ENCODE results near the gene HERPUD1. TPM values are rescaled to one million over a fixed set of nuclear protein-coding genes. Genes with fewer than 3 reads are reported as not detected.
"Not testable (repeated sequence)": the region's sequence is repeated elsewhere in the genome, so short reads cannot be mapped to it uniquely, and the experiment has no call there.

The HERPUD1 gene
- total and polyA plus RNA-seq, 3 experiments from 2014 or later: 107 to 176 (median 162) TPM

DNA sequence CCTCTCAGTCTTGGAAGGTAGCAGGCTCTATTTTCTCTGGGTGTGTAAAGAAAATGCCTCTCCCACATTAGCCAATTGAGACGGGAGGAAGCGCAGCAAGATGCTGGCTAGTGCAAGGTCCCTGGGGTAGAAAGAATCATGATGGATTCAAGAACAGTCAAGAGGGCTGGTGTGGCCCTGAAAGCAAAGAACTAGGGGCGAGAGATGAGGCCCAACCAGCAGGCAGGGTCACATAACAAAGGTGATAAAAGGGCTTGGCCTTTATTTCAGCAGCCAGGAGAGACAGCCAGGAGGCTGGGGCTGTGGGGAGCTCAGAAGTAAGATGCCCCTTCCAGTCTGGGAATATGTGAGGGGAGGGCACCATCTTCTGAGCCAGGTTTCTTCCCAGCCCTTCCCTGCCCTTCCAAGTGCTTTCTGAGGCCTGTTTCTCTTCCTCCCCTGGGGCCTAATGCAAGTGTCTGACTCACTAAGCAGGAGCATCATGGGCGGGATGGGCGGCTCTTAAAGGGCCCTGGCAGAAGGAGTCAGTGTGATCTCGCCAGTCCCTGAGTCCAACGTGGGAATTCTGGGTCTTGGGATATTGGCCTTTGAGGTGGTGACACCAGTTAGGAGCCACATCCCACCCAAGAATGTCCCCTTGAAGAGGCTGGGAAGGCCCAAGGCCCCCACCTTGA is 53.5 kb downstream of the HERPUD1 start:
- H3K27ac ChIP-seq (ENCODE audit: low read depth, low read length): no peak overlapping the region
- POLR2A ChIA-PET: no interaction called here
- no peaks in the 10 kb centered on the region for H3K27me3 Mint-ChIP-seq
- peaks cover 0 to 56% (median 15%) of the 10 kb centered on the region in 3 donors for H3K36me3 Mint-ChIP-seq
- no peak overlapping the region for H3K4me3 ChIP-seq (ENCODE audit: low read length)
- peak overlapping the region in 6 of 7 donors; percentile 10 to 78 (median 52) for H3K4me3 Mint-ChIP-seq
- CTCF ChIA-PET: interaction anchor here (0.9 to 8.9 kb wide), 2 partner anchors 14 to 21 kb away, joined by 3 to 80 read pairs; no protein-coding TSS in a partner anchor
- peak in 1 of 5 donors; percentile 47 for DNase-seq
- H3K9me3 ChIP-seq (ENCODE audit: low read length): no peaks in the 10 kb centered on the region
- no peaks in the 10 kb centered on the region for H3K9me3 Mint-ChIP-seq
- peaks cover 64% of the 10 kb centered on the region for H3K4me1 ChIP-seq (ENCODE audit: insufficient read depth, low read length)
- H3K36me3 ChIP-seq (ENCODE audit: insufficient read depth, low read length): peaks cover 11% of the 10 kb centered on the region
- H3K4me1 Mint-ChIP-seq: peaks cover 68 to 86% (median 74%) of the 10 kb centered on the region in 3 donors
- no peaks in the 10 kb centered on the region for H3K27me3 ChIP-seq (ENCODE audit: insufficient read depth, low read length, poor library complexity, severe bottlenecking)
- peak overlapping the region; percentile 42 to 98 (median 84) for H3K27ac Mint-ChIP-seq

DNA sequence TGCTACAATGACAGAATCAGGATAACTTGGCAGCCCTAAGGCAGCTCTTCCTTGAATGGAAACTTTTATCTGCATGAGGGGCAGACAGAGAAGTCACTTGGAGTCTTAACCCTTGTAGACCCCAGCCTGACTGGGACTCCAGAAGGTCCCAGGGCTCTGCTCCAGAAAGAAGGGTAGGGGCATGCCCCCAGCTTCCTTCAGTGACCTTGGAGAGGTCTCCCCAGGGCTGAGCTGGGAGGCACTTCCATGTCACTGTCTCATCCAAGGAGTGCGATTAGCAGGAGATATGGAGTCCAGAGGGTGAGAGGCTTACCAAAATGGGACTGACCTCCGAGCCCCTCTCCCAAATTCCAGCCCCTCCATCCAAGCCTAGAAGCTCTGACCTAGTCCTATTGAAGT is 54.0 kb downstream of the HERPUD1 start:
- H3K4me3 Mint-ChIP-seq: peak overlapping the region in 6 of 7 donors; percentile 23 to 100 (median 52)
- Histone ChIP-seq H3K36me3 (ENCODE audit: insufficient read depth, low read length) (peaks cover 11% of the 10 kb centered on the region), H3K4me1 (ENCODE audit: insufficient read depth, low read length) (peaks cover 64% of the 10 kb centered on the region), H3K27ac (ENCODE audit: low read depth, low read length) (no peak overlapping the region), H3K27me3 (ENCODE audit: insufficient read depth, low read length, poor library complexity, severe bottlenecking) (no peaks in the 10 kb centered on the region), H3K9me3 (ENCODE audit: low read length) (no peaks in the 10 kb centered on the region), H3K4me3 (ENCODE audit: low read length) (no peak overlapping the region)
- ChIA-PET CTCF (interaction anchor here (0.9 to 8.9 kb wide), 4 partner anchors 9 to 21 kb away, joined by 3 to 80 read pairs (median 8); no protein-coding TSS in a partner anchor), POLR2A (interaction anchor here (4.6 kb wide), 1 partner anchor 55 kb away, joined by 34 read pairs; no protein-coding TSS in a partner anchor)
- DNase-seq: peak in 1 of 5 donors; percentile 24
- H3K27me3 Mint-ChIP-seq: no peaks in the 10 kb centered on the region
- no peaks in the 10 kb centered on the region for H3K9me3 Mint-ChIP-seq
- peak overlapping the region; percentile 50 to 98 (median 90) for H3K27ac Mint-ChIP-seq
- peaks cover 67 to 83% (median 72%) of the 10 kb centered on the region in 3 donors for H3K4me1 Mint-ChIP-seq
- H3K36me3 Mint-ChIP-seq: peaks cover 3 to 61% (median 15%) of the 10 kb centered on the region in 3 donors

DNA sequence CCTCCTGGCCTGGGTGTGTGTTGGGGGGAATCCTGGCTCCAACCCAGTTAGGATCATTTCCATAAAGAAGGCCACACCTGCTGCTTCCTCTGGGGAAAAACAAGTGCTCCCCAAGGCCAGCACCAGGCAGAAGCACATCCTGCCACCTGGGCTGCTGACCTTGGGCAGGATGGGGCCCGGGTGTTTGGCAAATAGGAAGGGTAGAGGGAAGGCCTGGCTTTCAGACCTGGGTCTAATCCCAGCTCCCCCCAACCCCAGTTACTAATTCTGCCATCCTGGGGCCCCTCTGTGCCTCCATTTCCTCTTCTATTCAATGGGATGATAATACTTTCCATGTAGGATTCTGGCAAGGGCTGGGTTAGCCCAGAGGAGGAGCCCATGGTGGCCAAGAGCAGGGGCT is 54.4 kb downstream of the HERPUD1 start:
- Histone ChIP-seq H3K27ac (ENCODE audit: low read depth, low read length) (no peak overlapping the region), H3K36me3 (ENCODE audit: insufficient read depth, low read length) (peaks cover 11% of the 10 kb centered on the region), H3K4me3 (ENCODE audit: low read length) (no peak overlapping the region), H3K4me1 (ENCODE audit: insufficient read depth, low read length) (peaks cover 64% of the 10 kb centered on the region), H3K27me3 (ENCODE audit: insufficient read depth, low read length, poor library complexity, severe bottlenecking) (no peaks in the 10 kb centered on the region), H3K9me3 (ENCODE audit: low read length) (no peaks in the 10 kb centered on the region)
- ChIA-PET POLR2A (interaction anchor here (4.6 kb wide), 1 partner anchor 54 kb away, joined by 34 read pairs; no protein-coding TSS in a partner anchor), CTCF (interaction anchor here (0.9 to 8.9 kb wide), 6 partner anchors 10 to 59 kb away, joined by 3 to 80 read pairs (median 4); no protein-coding TSS in a partner anchor)
- Mint-ChIP-seq H3K27ac (peak overlapping the region; percentile 77 to 99 (median 95)), H3K9me3 (no peaks in the 10 kb centered on the region), H3K4me1 (peaks cover 64 to 81% (median 70%) of the 10 kb centered on the region in 3 donors), H3K27me3 (no peaks in the 10 kb centered on the region), H3K36me3 (peaks cover 4 to 60% (median 15%) of the 10 kb centered on the region in 3 donors), H3K4me3 (peak overlapping the region; percentile 36 to 100 (median 98))
- peak in 1 of 5 donors; percentile 26 for DNase-seq

- H3K4me3 ChIP-seq (ENCODE audit: low read length): peak overlapping the region; percentile 88
These were observed 55.0 kb downstream of the HERPUD1 start for GRCh38 chr16:56986908-56987307.

GRCh38 chr16:56987692-56988091 is 55.8 kb downstream of the HERPUD1 start:
- no peak overlapping the region for H3K27ac ChIP-seq (ENCODE audit: low read depth, low read length)
- POLR2A ChIA-PET: interaction anchor here (0.7 to 4.6 kb wide), 3 partner anchors 36 to 198 kb away, joined by 3 to 34 read pairs (median 27); partner anchors contain the start of gene PSME3IP1

More at GRCh38 chr16:56986908-56987307, 55.0 kb downstream of the HERPUD1 start:
- H3K27me3 Mint-ChIP-seq; H3K27ac ChIP-seq (ENCODE audit: low read depth, low read length); H3K27me3 ChIP-seq (ENCODE audit: insufficient read depth, low read length, poor library complexity, severe bottlenecking); H3K9me3 ChIP-seq (ENCODE audit: low read length); H3K9me3 Mint-ChIP-seq: not testable (repeated sequence)
- DNase-seq: peak in 1 of 5 donors; percentile 14
- peaks cover 63 to 79% (median 70%) of the 10 kb centered on the region in 3 donors for H3K4me1 Mint-ChIP-seq
- ChIA-PET CTCF (interaction anchor here (1.1 to 8.9 kb wide), 6 partner anchors 10 to 59 kb away, joined by 3 to 80 read pairs (median 4); no protein-coding TSS in a partner anchor), POLR2A (interaction anchor here (0.7 to 4.6 kb wide), 2 partner anchors 54 to 199 kb away, joined by 3 to 34 read pairs; partner anchors contain the start of gene PSME3IP1)
- peak overlapping the region; percentile 77 to 99 (median 94) for H3K27ac Mint-ChIP-seq
- H3K36me3 ChIP-seq (ENCODE audit: insufficient read depth, low read length): peaks cover 11% of the 10 kb centered on the region
- H3K36me3 Mint-ChIP-seq: peaks cover 7 to 58% (median 19%) of the 10 kb centered on the region in 3 donors
- peaks cover 67% of the 10 kb centered on the region for H3K4me1 ChIP-seq (ENCODE audit: insufficient read depth, low read length)
- peak overlapping the region; percentile 98 to 100 (median 99) for H3K4me3 Mint-ChIP-seq

GRCh38 chr16:56988161-56988947 is 56.4 kb downstream of the HERPUD1 start:
- no peaks in the 10 kb centered on the region for H3K9me3 Mint-ChIP-seq
- peaks cover 10 to 53% (median 21%) of the 10 kb centered on the region in 3 donors for H3K36me3 Mint-ChIP-seq
- Histone ChIP-seq H3K9me3 (ENCODE audit: low read length) (no peaks in the 10 kb centered on the region), H3K36me3 (ENCODE audit: insufficient read depth, low read length) (peaks cover 13% of the 10 kb centered on the region), H3K27me3 (ENCODE audit: insufficient read depth, low read length, poor library complexity, severe bottlenecking) (no peaks in the 10 kb centered on the region), H3K4me1 (ENCODE audit: insufficient read depth, low read length) (peaks cover 62% of the 10 kb centered on the region), H3K4me3 (ENCODE audit: low read length) (peak overlapping the region; percentile 88), H3K27ac (ENCODE audit: low read depth, low read length) (peak overlapping the region; percentile 81)
- POLR2A ChIA-PET: interaction anchor here (1.3 to 4.6 kb wide), 7 partner anchors 8 to 57 kb away, joined by 3 to 34 read pairs (median 7); no protein-coding TSS in a partner anchor
- H3K27ac Mint-ChIP-seq: peak overlapping the region; percentile 94 to 100 (median 98)
- H3K4me3 Mint-ChIP-seq: peak overlapping the region; percentile 98 to 100 (median 99)
- H3K27me3 Mint-ChIP-seq: no peaks in the 10 kb centered on the region
- CTCF ChIA-PET: interaction anchor here (0.9 to 8.9 kb wide), 12 partner anchors 10 to 96 kb away, joined by 3 to 80 read pairs (median 6); no protein-coding TSS in a partner anchor
- DNase-seq: peak in 1 of 5 donors; percentile 22
- H3K4me1 Mint-ChIP-seq: peaks cover 64 to 79% (median 70%) of the 10 kb centered on the region in 3 donors

More at GRCh38 chr16:56987692-56988091, 55.8 kb downstream of the HERPUD1 start:
- Mint-ChIP-seq H3K27ac (peak overlapping the region; percentile 66 to 99 (median 96)), H3K4me1 (peaks cover 59 to 79% (median 68%) of the 10 kb centered on the region in 3 donors), H3K27me3 (no peaks in the 10 kb centered on the region), H3K4me3 (peak overlapping the region; percentile 98 to 100 (median 99)), H3K36me3 (peaks cover 10 to 54% (median 20%) of the 10 kb centered on the region in 3 donors), H3K9me3 (no peaks in the 10 kb centered on the region)
- Histone ChIP-seq H3K27me3 (ENCODE audit: insufficient read depth, low read length, poor library complexity, severe bottlenecking) (no peaks in the 10 kb centered on the region), H3K4me3 (ENCODE audit: low read length) (peak overlapping the region; percentile 88), H3K36me3 (ENCODE audit: insufficient read depth, low read length) (peaks cover 11% of the 10 kb centered on the region), H3K9me3 (ENCODE audit: low read length) (no peaks in the 10 kb centered on the region), H3K4me1 (ENCODE audit: insufficient read depth, low read length) (peaks cover 63% of the 10 kb centered on the region)
- CTCF ChIA-PET: interaction anchor here (1.1 to 8.9 kb wide), 8 partner anchors 11 to 58 kb away, joined by 3 to 80 read pairs (median 5); no protein-coding TSS in a partner anchor
- DNase-seq: no peak
